Activated naive CD4-positive, alpha-beta T cell treated with anti-CD3 and anti-CD28 coated beads for 36 hours (primary cell): ENCODE results near the gene GLIS1. TPM values are rescaled to one million over a fixed set of nuclear protein-coding genes. Genes with fewer than 3 reads are reported as not detected.

Experiments
- CTCF ChIA-PET: fragments of 350-600 bp; sonication (Branson Sonifier 250); formaldehyde crosslinking; loops from one replicate; lab custom pipeline; 2021; ENCODE audit warnings: antibody characterized with exemption; lab: Charles Lee
- DNase-seq: peaks from one replicate; pipeline ENCODE4 v3.0.0-alpha.2; 2020
- H3K27ac Mint-ChIP-seq: one replicate; pipeline ENCODE4 v1.8.0; 2021; ENCODE audit warnings: mild to moderate bottlenecking, mixed read lengths
- H3K27me3 Mint-ChIP-seq: one replicate; pipeline ENCODE4 v1.8.0; 2021; ENCODE audit warnings: low read depth, mixed read lengths
- H3K36me3 Mint-ChIP-seq: one replicate; pipeline ENCODE4 v1.8.0; 2021; ENCODE audit warnings: low read depth, mixed read lengths
- H3K4me1 Mint-ChIP-seq: one replicate; pipeline ENCODE4 v1.8.0; 2021; ENCODE audit warnings: low read depth, mixed read lengths
- H3K4me3 Mint-ChIP-seq: one replicate; pipeline ENCODE4 v1.8.0; 2021; ENCODE audit warnings: mild to moderate bottlenecking, moderate library complexity, mixed read lengths
- H3K9me3 Mint-ChIP-seq: one replicate; pipeline ENCODE4 v1.8.0; 2021; ENCODE audit warnings: mixed read lengths
- intact Hi-C: fragments of 100-400 bp; cut with micrococcal nuclease; formaldehyde crosslinking; loops from one replicate; pipeline ENCODE4 v1.15.1; 2023
- total RNA-seq, 2 experiments: library from RNA; stranded (reverse); gene quantifications; one replicate each; pipeline ENCODE4 v1.2.3, GENCODE V29; 2021

GLIS1 gene
- total RNA-seq, 2 experiments from 2014 or later, result not detected

DNA sequence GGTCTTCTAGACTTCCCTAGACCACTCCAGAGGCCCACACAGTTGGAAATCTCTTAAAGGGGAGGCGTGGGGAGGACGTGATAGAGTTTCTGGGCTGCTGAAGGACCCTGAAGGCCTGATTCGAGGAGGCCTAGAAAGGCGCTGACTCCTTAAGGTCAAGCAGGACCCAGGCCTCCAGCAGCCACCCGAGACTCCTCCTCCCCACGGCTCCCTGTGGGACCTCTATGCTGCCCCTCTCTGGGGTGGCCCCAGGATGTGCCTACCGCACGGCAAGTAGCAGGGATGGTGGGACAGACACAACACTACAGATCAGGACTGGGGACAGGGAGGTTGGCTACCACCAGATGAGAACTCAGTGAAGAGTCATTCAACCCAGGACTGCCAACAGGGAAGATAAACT is 77.5 kb downstream of the GLIS1 start:
- Mint-ChIP-seq H3K27ac (no peak overlapping the region), H3K4me1 (no peaks in the 10 kb centered on the region), H3K36me3 (no peaks in the 10 kb centered on the region), H3K9me3 (no peaks in the 10 kb centered on the region), H3K4me3 (no peak overlapping the region), H3K27me3 (no peaks in the 10 kb centered on the region)
- DNase-seq, result no peak
- CTCF ChIA-PET, result no interaction called here
- intact Hi-C loops, result no loop called here

- Mint-ChIP-seq H3K9me3 (no peaks in the 10 kb centered on the region), H3K27ac (no peak overlapping the region), H3K27me3 (no peaks in the 10 kb centered on the region), H3K4me1 (no peaks in the 10 kb centered on the region), H3K4me3 (no peak overlapping the region), H3K36me3 (no peaks in the 10 kb centered on the region)
- no peak for DNase-seq
- CTCF ChIA-PET, result interaction anchor here (1.3 kb wide), 1 partner anchor 174 kb away, joined by 5 read pairs; no protein-coding TSS in a partner anchor
- intact Hi-C loops, result no loop called here
Measured at GRCh38 chr1:53660666-53661065, 78.3 kb downstream of the GLIS1 start.

- Mint-ChIP-seq H3K4me3 (no peak overlapping the region), H3K4me1 (no peaks in the 10 kb centered on the region), H3K27ac (no peak overlapping the region), H3K36me3 (no peaks in the 10 kb centered on the region), H3K9me3 (no peaks in the 10 kb centered on the region), H3K27me3 (no peaks in the 10 kb centered on the region)
- CTCF ChIA-PET, result no interaction called here
- DNase-seq, result no peak
- intact Hi-C loops, result no loop called here
Measured at GRCh38 chr1:53659436-53659835, 79.5 kb downstream of the GLIS1 start.

DNA sequence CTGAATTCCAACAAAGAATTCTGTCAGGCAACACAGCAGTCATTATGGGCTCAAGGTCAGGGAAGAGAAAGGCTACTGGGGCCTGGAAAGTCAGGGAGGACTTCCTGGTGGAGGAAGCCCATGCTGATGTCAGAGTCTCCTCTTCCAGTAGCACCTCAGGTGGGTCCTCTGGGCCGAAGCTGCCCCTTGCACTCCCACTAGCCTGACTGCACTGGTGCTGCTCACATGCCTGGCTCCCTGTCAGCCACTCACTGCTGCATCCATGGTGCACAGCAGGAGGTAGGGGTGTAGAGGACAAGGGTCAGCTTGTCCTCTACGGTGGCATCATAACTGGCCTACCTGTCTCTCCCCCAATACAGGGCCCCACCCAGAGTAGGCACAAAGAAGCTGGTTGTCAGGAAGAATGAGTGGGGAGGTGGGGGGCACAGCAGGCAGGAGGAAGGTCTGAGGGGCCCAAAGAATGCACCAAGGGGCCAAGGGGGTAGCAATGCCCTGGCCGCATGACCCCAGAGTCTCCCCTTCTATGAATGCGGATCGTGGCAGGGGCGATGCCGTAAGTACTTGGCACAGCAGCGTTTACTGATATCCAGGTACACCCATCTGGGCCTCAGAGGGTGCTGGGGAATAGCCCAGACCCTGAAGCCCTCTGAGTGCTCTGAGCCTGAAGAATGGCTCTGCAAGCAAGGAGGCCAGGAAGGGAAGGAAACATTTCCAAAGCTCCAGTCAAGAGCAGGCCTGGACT is 80.3 kb downstream of the GLIS1 start:
- no peaks in the 10 kb centered on the region for H3K4me1 Mint-ChIP-seq
- H3K27me3 Mint-ChIP-seq, result no peaks in the 10 kb centered on the region
- no peak overlapping the region for H3K4me3 Mint-ChIP-seq
- no peak overlapping the region for H3K27ac Mint-ChIP-seq
- CTCF ChIA-PET, result no interaction called here
- no peak for DNase-seq
- no peaks in the 10 kb centered on the region for H3K9me3 Mint-ChIP-seq
- H3K36me3 Mint-ChIP-seq, result no peaks in the 10 kb centered on the region
- intact Hi-C loops, result no loop called here

GRCh38 chr1:53657891-53658396 is 81.0 kb downstream of the GLIS1 start:
- intact Hi-C loops, result no loop called here
- Mint-ChIP-seq H3K36me3 (no peaks in the 10 kb centered on the region), H3K4me1 (no peaks in the 10 kb centered on the region), H3K27me3 (no peaks in the 10 kb centered on the region), H3K27ac (no peak overlapping the region), H3K4me3 (no peak overlapping the region), H3K9me3 (no peaks in the 10 kb centered on the region)
- no peak for DNase-seq
- CTCF ChIA-PET, result no interaction called here

DNA sequence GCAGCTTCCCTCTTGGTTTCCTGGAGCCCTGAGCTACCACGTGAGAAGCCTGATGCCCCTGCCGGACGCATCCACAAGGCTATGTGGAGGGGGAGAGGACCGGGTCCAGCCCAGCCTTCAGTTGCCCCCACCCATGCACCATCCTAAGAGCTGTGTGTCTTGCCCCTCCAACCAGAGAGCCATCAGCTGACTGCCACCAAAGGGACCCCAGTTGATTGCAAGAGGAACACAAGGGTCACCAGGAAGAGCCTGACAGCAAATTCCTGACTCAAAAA is 81.5 kb downstream of the GLIS1 start:
- Mint-ChIP-seq H3K36me3 (no peaks in the 10 kb centered on the region), H3K27ac (no peak overlapping the region), H3K27me3 (no peaks in the 10 kb centered on the region), H3K4me3 (no peak overlapping the region), H3K9me3 (no peaks in the 10 kb centered on the region), H3K4me1 (no peaks in the 10 kb centered on the region)
- CTCF ChIA-PET, result no interaction called here
- DNase-seq, result no peak
- intact Hi-C loops, result no loop called here

DNA sequence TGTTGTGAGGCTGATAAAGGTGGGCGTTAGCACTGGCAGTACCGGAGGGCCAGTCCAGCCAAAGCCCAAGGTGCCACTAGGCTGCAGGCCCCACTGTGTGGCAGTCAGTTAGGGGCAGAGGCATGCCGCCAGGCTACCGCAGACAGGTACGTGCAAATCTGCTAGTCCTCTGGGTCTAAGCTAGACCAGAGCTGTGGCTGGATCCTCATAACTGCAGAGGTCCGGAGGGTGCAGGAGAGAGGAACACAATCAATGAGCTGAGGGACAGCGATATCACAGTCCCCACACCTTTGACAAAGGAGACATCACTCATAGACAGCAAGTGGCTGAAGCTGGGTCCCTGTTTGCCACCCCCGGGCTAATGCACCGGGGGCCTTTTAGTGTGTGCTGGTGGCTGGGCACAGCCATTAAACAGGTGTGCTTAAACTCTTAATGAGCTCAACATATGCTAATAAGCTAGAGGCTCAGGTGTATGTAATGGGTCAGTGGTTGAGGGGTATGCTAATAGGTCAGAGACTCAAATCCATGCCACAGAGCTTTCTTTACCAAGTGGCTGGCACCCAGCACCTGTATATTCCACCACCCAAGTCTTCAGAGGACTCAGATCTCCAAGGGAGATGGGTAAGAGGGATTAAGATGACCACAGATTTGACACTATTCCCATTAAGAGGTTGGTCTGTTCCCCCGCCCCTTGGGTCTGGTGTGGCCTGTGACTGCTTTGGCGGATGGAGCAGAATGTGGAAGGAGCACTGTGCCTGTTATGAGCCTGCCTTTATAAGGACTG is 82.0 kb downstream of the GLIS1 start:
- H3K36me3 Mint-ChIP-seq, result no peaks in the 10 kb centered on the region
- no peak overlapping the region for H3K4me3 Mint-ChIP-seq
- H3K27ac Mint-ChIP-seq, result no peak overlapping the region
- intact Hi-C loops, result no loop called here
- H3K9me3 Mint-ChIP-seq, result no peaks in the 10 kb centered on the region
- H3K27me3 Mint-ChIP-seq, result no peaks in the 10 kb centered on the region
- CTCF ChIA-PET, result no interaction called here
- no peak for DNase-seq
- no peaks in the 10 kb centered on the region for H3K4me1 Mint-ChIP-seq

GRCh38 chr1:53655931-53656746 is 82.8 kb downstream of the GLIS1 start:
- H3K4me3 Mint-ChIP-seq, result no peak overlapping the region
- no peak overlapping the region for H3K27ac Mint-ChIP-seq
- CTCF ChIA-PET, result no interaction called here
- H3K4me1 Mint-ChIP-seq, result no peaks in the 10 kb centered on the region
- no peaks in the 10 kb centered on the region for H3K36me3 Mint-ChIP-seq
- intact Hi-C loops, result no loop called here
- no peaks in the 10 kb centered on the region for H3K27me3 Mint-ChIP-seq
- no peaks in the 10 kb centered on the region for H3K9me3 Mint-ChIP-seq
- no peak for DNase-seq

DNA sequence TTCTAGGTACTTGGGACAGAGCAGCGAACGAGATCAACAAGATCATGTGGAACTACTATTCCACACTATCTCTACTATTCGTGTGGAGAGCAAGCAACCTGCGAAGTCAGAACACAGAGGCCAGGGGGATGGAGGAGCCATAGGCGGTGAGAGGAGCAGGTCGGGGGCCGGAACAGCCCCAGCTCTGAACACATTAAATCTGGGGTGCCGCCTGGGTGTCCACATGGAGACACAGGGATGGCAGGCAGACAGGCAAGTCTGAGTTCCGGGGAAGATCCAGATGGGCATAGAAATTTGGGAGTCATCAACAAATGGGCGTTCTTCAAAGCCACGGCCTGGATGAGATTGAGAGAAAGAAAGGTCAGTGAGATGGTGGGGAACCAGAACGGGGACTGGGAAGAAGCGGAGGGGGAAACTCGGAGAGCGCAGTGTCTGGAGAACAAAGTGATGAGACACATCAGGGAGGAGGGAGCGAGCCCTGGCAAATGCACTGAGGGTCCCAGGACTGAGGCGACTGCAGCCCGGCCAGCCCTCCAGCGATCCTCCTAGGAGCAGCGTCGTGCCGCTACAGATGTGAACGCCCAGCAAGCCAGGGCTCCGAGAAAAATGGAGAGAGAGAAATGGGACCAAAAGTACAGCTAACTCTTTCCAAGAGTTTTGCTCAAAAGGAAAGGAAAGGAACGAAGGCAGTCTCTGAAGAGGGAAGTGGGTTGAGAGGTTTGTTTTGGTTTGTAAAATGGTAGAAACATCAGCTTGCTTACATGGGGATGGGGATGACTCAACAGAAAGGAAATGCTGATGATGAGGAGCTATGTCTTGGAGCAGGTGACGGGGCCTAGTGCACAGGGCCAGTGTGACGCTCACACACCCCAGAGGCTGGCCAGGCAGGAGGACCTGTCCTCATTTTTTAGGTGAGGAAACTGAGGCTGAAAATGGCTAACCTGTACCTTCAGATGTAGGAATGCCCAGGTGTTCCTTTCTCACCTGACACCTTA is 84.5 kb downstream of the GLIS1 start:
- Mint-ChIP-seq H3K9me3 (no peaks in the 10 kb centered on the region), H3K4me3 (no peak overlapping the region), H3K27ac (no peak overlapping the region), H3K36me3 (no peaks in the 10 kb centered on the region), H3K4me1 (no peaks in the 10 kb centered on the region), H3K27me3 (no peaks in the 10 kb centered on the region)
- intact Hi-C loops, result no loop called here
- no peak for DNase-seq
- CTCF ChIA-PET, result no interaction called here

- H3K36me3 Mint-ChIP-seq, result no peaks in the 10 kb centered on the region
- CTCF ChIA-PET, result no interaction called here
- H3K27me3 Mint-ChIP-seq, result no peaks in the 10 kb centered on the region
- no peak for DNase-seq
- intact Hi-C loops, result no loop called here
- H3K4me1 Mint-ChIP-seq, result no peaks in the 10 kb centered on the region
- H3K4me3 Mint-ChIP-seq, result no peak overlapping the region
- no peaks in the 10 kb centered on the region for H3K9me3 Mint-ChIP-seq
- no peak overlapping the region for H3K27ac Mint-ChIP-seq
Measured at GRCh38 chr1:53653631-53654030, 85.3 kb downstream of the GLIS1 start.

GRCh38 chr1:53653200-53653575 is 85.8 kb downstream of the GLIS1 start:
- H3K4me3 Mint-ChIP-seq, result no peak overlapping the region
- CTCF ChIA-PET, result no interaction called here
- H3K27ac Mint-ChIP-seq, result no peak overlapping the region
- DNase-seq, result no peak
- H3K27me3 Mint-ChIP-seq, result no peaks in the 10 kb centered on the region
- H3K36me3 Mint-ChIP-seq, result no peaks in the 10 kb centered on the region
- H3K9me3 Mint-ChIP-seq, result no peaks in the 10 kb centered on the region
- no peaks in the 10 kb centered on the region for H3K4me1 Mint-ChIP-seq
- intact Hi-C loops, result no loop called here
